ENCODE measurements around the gene A1BG. TPM values are rescaled to one million over a fixed set of nuclear protein-coding genes. Genes with fewer than 3 reads are reported as not detected.
A peak's percentile ranks its signal among the peaks of the same experiment; 100 is the strongest.

Gene A1BG
- total and polyA plus RNA-seq, 2 experiments from 2014 or later, result 35.9 to 108 TPM

- H3K4me2 ChIP-seq, result no peak overlapping the region
- peaks cover 24% of the 10 kb centered on the region for H3K79me2 ChIP-seq
- no peaks in the 10 kb centered on the region for H3K36me3 ChIP-seq (replicated peaks; ENCODE audit: insufficient read depth, low read depth)
- no peak overlapping the region for H3K4me3 ChIP-seq
- no peak for TF ChIP-seq CTCF (IDR thresholded peaks at IDR 0.05; ENCODE audit: poor library complexity)
- TF ChIP-seq EZH2 (IDR thresholded peaks at IDR 0.05; ENCODE audit: borderline replicate concordance), result no peak
- no peak for TF ChIP-seq EZH2phosphoT487 (IDR thresholded peaks at IDR 0.05; ENCODE audit: low read depth, severe bottlenecking, unreplicated experiment)
- H3K27me3 ChIP-seq, result peaks cover 8% of the 10 kb centered on the region
- no peaks in the 10 kb centered on the region for H3K9me2 ChIP-seq (replicated peaks; ENCODE audit: insufficient read depth)
- H3K27ac ChIP-seq, result no peak overlapping the region
- DNase-seq (ENCODE audit: low spot score), result no peak
- WGBS (ENCODE audit: low lambda C conversion rate, missing lambda C conversion rate), result 96% methylated on average over 26 of the region's 26 CpGs
- H3K4me1 ChIP-seq (ENCODE audit: insufficient read depth), result peaks cover 8% of the 10 kb centered on the region
- H4K20me1 ChIP-seq (ENCODE audit: insufficient read depth, poor library complexity, severe bottlenecking), result peaks cover 11% of the 10 kb centered on the region
- no peak overlapping the region for H2AFZ ChIP-seq
- no peaks in the 10 kb centered on the region for H3K9me3 ChIP-seq (ENCODE audit: low read depth)
Observed at GRCh38 chr19:58392945-58393724, 39.8 kb upstream of the A1BG start.

GRCh38 chr19:58388175-58388526, 34.9 kb upstream of the A1BG start:
- peak overlapping the region; percentile 60 for H3K4me3 ChIP-seq
- DNase-seq (ENCODE audit: low spot score), result no peak
- peaks cover 19% of the 10 kb centered on the region for H3K4me1 ChIP-seq (ENCODE audit: insufficient read depth)
- no peak overlapping the region for H2AFZ ChIP-seq
- no peaks in the 10 kb centered on the region for H3K27me3 ChIP-seq
- H3K36me3 ChIP-seq (replicated peaks; ENCODE audit: insufficient read depth, low read depth), result no peaks in the 10 kb centered on the region
- H3K4me2 ChIP-seq, result peak overlapping the region; percentile 95
- TF ChIP-seq EZH2phosphoT487 (IDR thresholded peaks at IDR 0.05; ENCODE audit: low read depth, severe bottlenecking, unreplicated experiment) (no peak), EZH2 (IDR thresholded peaks at IDR 0.05; ENCODE audit: borderline replicate concordance) (no peak), CTCF (IDR thresholded peaks at IDR 0.05; ENCODE audit: poor library complexity) (no peak)
- H3K79me2 ChIP-seq, result peaks cover 44% of the 10 kb centered on the region
- 88% methylated on average over 3 of the region's 3 CpGs for WGBS (ENCODE audit: low lambda C conversion rate, missing lambda C conversion rate)
- peaks cover 11% of the 10 kb centered on the region for H4K20me1 ChIP-seq (ENCODE audit: insufficient read depth, poor library complexity, severe bottlenecking)
- no peaks in the 10 kb centered on the region for H3K9me2 ChIP-seq (replicated peaks; ENCODE audit: insufficient read depth)
- no peaks in the 10 kb centered on the region for H3K9me3 ChIP-seq (ENCODE audit: low read depth)
- no peak overlapping the region for H3K27ac ChIP-seq

- Histone ChIP-seq H3K79me2 (peaks cover 44% of the 10 kb centered on the region), H3K36me3 (replicated peaks; ENCODE audit: insufficient read depth, low read depth) (no peaks in the 10 kb centered on the region), H3K27ac (peak overlapping the region; percentile 55), H3K9me2 (replicated peaks; ENCODE audit: insufficient read depth) (no peaks in the 10 kb centered on the region), H3K4me3 (peak overlapping the region; percentile 60), H3K27me3 (no peaks in the 10 kb centered on the region), H4K20me1 (ENCODE audit: insufficient read depth, poor library complexity, severe bottlenecking) (peaks cover 8% of the 10 kb centered on the region), H3K4me2 (peak overlapping the region; percentile 95), H2AFZ (no peak overlapping the region), H3K4me1 (ENCODE audit: insufficient read depth) (peaks cover 19% of the 10 kb centered on the region), H3K9me3 (ENCODE audit: low read depth) (no peaks in the 10 kb centered on the region)
- DNase-seq (ENCODE audit: low spot score), result no peak
- TF ChIP-seq EZH2phosphoT487 (IDR thresholded peaks at IDR 0.05; ENCODE audit: low read depth, severe bottlenecking, unreplicated experiment) (no peak), EZH2 (IDR thresholded peaks at IDR 0.05; ENCODE audit: borderline replicate concordance) (no peak), CTCF (IDR thresholded peaks at IDR 0.05; ENCODE audit: poor library complexity) (no peak)
- 10% methylated on average over 39 of the region's 39 CpGs for WGBS (ENCODE audit: low lambda C conversion rate, missing lambda C conversion rate)
Observed at GRCh38 chr19:58387338-58388174, 34.3 kb upstream of the A1BG start.
